Nephron progenitor cell (in vitro differentiated cells): ENCODE measurements around the gene GGTLC1.

Source experiments
- DNase-seq: peaks from one replicate; pipeline ENCODE4 v3.0.0; 2021
- H3K27ac Mint-ChIP-seq: 2 replicates; pipeline ENCODE4 v1.8.0; 2021; ENCODE audit warnings: mild to moderate bottlenecking, moderate library complexity, mixed read lengths
- H3K27me3 Mint-ChIP-seq: 2 replicates; pipeline ENCODE4 v1.8.0; 2021; ENCODE audit warnings: mild to moderate bottlenecking, low read depth, mixed read lengths; ENCODE audit not compliant: poor library complexity
- H3K36me3 Mint-ChIP-seq: 2 replicates; pipeline ENCODE4 v1.8.0; 2021; ENCODE audit warnings: low read depth, mixed read lengths
- H3K4me1 Mint-ChIP-seq: 2 replicates; pipeline ENCODE4 v1.8.0; 2021; ENCODE audit warnings: mixed read lengths
- H3K4me3 Mint-ChIP-seq: 2 replicates; pipeline ENCODE4 v1.8.0; 2021; ENCODE audit warnings: mild to moderate bottlenecking, moderate library complexity, mixed read lengths
- H3K9me3 Mint-ChIP-seq: 2 replicates; pipeline ENCODE4 v1.8.0; 2021; ENCODE audit warnings: mild to moderate bottlenecking, moderate library complexity, mixed read lengths
- TF ChIP-seq, protein P1 (sequence below): fragments of 200-600 bp; sonication (generic); IDR thresholded peaks from 2 replicates; pipeline ENCODE4 v1.5.0; 2021; ENCODE audit warnings: antibody characterized with exemption

Gene GGTLC1

DNA sequence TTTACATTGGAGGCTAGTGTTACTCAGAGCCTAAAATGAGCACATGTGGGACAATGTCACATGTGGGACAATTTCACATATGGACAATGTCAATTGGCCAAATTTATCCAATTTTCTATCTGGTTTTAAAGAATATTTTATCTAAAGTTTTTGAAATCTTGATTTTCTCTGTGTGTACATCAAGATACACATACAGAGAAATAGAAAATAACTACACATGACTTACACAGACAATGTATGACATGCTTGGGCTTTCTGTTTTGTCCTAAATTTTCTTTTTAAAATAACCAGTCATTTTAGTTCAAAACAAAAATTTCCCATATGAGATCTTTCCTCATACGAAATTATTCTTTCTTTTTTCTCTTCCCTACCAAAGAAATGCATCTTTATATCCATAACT is 24.6 kb downstream of the GGTLC1 start:
- H3K9me3 Mint-ChIP-seq: peaks cover 64% of the 10 kb centered on the region
- H3K27me3 Mint-ChIP-seq: peaks cover 11% of the 10 kb centered on the region
- no peak overlapping the region for H3K27ac Mint-ChIP-seq
- no peaks in the 10 kb centered on the region for H3K4me1 Mint-ChIP-seq
- DNase-seq: no peak
- TF ChIP-seq, protein P1, sequence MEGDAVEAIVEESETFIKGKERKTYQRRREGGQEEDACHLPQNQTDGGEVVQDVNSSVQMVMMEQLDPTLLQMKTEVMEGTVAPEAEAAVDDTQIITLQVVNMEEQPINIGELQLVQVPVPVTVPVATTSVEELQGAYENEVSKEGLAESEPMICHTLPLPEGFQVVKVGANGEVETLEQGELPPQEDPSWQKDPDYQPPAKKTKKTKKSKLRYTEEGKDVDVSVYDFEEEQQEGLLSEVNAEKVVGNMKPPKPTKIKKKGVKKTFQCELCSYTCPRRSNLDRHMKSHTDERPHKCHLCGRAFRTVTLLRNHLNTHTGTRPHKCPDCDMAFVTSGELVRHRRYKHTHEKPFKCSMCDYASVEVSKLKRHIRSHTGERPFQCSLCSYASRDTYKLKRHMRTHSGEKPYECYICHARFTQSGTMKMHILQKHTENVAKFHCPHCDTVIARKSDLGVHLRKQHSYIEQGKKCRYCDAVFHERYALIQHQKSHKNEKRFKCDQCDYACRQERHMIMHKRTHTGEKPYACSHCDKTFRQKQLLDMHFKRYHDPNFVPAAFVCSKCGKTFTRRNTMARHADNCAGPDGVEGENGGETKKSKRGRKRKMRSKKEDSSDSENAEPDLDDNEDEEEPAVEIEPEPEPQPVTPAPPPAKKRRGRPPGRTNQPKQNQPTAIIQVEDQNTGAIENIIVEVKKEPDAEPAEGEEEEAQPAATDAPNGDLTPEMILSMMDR: no peak
- H3K4me3 Mint-ChIP-seq: no peak overlapping the region
- no peaks in the 10 kb centered on the region for H3K36me3 Mint-ChIP-seq

DNA sequence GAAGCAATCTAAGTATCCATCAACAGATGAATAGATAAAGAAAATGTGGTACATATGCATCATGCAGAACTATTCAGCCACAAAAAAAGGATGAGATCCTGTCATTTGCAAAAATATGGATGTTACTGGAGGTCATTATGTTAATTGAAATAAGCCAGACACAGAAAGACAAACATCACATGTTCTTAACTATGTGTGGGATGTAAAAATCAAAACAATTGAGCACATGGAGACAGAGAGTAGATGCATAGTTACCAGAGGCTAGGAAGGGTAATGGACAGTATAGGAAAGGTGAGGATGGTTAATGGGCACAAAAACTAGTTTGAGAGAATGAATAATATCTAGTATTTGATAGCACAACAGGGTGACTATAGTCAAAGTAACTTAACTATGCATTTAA is 26.3 kb downstream of the GGTLC1 start:
- Mint-ChIP-seq H3K4me3 (no peak overlapping the region), H3K4me1 (no peaks in the 10 kb centered on the region), H3K27ac (no peak overlapping the region), H3K9me3 (peaks cover 59% of the 10 kb centered on the region), H3K27me3 (peaks cover 7% of the 10 kb centered on the region), H3K36me3 (no peaks in the 10 kb centered on the region)
- TF ChIP-seq, protein P1: no peak
- DNase-seq: no peak

DNA sequence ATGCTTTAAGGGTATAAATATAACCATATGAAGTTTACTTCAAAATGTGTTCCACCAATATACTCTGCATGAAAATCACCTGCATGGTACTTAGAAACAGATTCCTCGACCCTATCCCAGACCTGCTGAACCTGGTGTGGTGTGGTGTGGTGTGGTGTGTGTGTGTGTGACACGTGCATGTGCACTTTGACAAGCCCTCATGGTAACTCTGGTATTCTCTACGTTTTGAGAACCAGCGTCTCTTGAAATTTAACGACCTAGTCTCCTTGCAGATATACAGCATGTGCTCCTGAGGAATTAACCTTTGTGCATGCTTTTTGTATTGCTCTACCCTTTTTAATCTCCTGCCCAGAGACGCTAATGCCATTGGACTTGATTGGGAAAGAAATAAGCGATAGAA is 29.5 kb downstream of the GGTLC1 start:
- no peak for DNase-seq
- Mint-ChIP-seq H3K27ac (no peak overlapping the region), H3K4me3 (no peak overlapping the region), H3K9me3 (peaks cover 29% of the 10 kb centered on the region), H3K4me1 (no peaks in the 10 kb centered on the region), H3K36me3 (no peaks in the 10 kb centered on the region), H3K27me3 (peaks cover 9% of the 10 kb centered on the region)
- TF ChIP-seq, protein P1: no peak

DNA sequence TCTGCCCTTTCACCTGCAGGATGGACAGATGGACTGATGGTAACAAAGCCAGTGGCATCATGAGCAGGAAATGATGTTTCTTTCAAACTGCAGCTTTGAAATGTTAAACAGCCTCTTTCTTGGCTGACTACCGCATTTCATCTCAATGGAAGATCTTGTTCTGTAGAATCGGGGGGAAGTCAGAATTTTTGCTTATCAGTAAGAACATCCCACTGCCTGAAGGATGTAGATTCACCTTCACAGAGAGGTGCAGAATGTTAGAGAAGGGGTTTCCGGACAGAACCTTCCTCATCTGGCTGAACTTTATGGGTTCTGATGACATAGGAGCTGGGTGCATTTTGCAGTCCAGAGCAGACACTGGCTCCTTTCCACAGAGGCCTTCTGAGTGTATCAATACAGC is 32.7 kb downstream of the GGTLC1 start:
- no peak overlapping the region for H3K4me3 Mint-ChIP-seq
- H3K9me3 Mint-ChIP-seq: peaks cover 5% of the 10 kb centered on the region
- H3K27me3 Mint-ChIP-seq: peaks cover 19% of the 10 kb centered on the region
- H3K36me3 Mint-ChIP-seq: no peaks in the 10 kb centered on the region
- no peaks in the 10 kb centered on the region for H3K4me1 Mint-ChIP-seq
- no peak for DNase-seq
- no peak overlapping the region for H3K27ac Mint-ChIP-seq
- TF ChIP-seq, protein P1: no peak

DNA sequence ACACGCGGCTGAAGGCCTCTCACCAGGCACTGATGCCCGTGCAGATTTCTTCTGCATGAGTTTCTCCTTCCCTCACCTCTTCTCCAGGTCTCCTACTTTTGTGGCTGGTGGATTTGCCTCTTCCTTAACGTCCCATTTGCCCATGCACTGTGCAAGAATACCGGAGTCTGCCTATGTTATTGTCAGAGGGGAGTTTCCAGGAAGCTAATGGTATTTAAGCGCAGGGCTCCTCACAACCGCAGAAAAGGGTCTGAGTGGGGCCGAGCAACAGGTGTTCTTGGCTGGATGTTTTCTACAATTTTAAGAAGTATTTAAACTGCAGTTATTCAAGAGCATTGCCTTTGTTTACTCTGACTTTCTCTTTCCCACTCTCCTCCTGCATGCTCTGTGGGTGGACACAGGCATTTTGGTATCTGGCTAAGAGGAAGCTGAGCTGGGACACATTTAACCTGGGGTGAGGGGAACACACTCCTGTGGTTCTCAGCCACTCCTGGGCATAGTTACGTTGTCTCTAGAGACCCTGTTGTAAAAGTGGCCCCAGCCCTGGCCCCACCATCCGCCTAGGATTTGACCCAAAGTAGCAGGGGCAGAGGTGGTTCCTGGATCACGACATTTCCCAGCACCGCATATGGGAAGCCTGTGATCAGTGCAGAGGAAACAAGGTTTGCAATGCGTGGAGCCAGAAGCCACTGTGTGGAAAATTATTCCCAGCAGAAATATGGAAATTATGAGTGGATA is 34.4 kb downstream of the GGTLC1 start:
- peaks cover 19% of the 10 kb centered on the region for H3K27me3 Mint-ChIP-seq
- no peaks in the 10 kb centered on the region for H3K4me1 Mint-ChIP-seq
- no peak for DNase-seq
- no peaks in the 10 kb centered on the region for H3K36me3 Mint-ChIP-seq
- no peak overlapping the region for H3K27ac Mint-ChIP-seq
- no peaks in the 10 kb centered on the region for H3K9me3 Mint-ChIP-seq
- TF ChIP-seq, protein P1: no peak
- H3K4me3 Mint-ChIP-seq: no peak overlapping the region

DNA sequence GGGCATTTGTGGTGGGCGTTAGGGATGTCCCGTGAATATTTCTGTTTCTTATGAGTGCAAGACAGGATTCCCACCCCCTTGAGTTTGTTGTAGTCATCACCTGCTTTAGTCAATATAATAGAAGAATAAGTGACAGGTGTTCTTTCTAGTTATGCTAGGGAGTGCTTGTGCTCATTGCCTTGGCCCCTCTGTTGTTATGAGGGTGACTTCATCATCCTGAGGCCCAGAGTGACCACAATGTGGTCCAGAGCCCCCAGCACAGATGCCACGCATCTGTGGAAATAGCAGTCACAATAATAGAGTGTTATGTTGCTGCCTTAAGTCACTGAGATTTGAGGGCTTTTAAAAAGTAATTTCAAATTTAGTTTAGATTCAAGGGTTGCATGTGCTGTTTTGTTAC is 42.4 kb downstream of the GGTLC1 start:
- TF ChIP-seq, protein P1: no peak
- Mint-ChIP-seq H3K4me3 (no peak overlapping the region), H3K27ac (no peak overlapping the region), H3K9me3 (no peaks in the 10 kb centered on the region), H3K4me1 (no peaks in the 10 kb centered on the region), H3K27me3 (peaks cover 11% of the 10 kb centered on the region), H3K36me3 (no peaks in the 10 kb centered on the region)
- no peak for DNase-seq
